GM12878 (cell line): ENCODE data around the gene RALGPS1. TPM values are rescaled to one million over a fixed set of nuclear protein-coding genes. Genes with fewer than 3 reads are reported as not detected.

ENCODE experiments used
- ATAC-seq: fragments of 200-7000 bp; cut with Tn5 transposase; 3 replicates; pipeline ENCODE4 v1.9.1; 2020; ENCODE audit warnings: mild to moderate bottlenecking, moderate library complexity
- BruUV-seq: library from RNA; stranded (reverse); fragments of 400-500 nt; replicated peaks from 2 replicates; lab custom pipeline; 2021; lab: Mats Ljungman, UMichigan
- CTCF ChIA-PET: fragments of 300-600 bp; sonication (Branson Sonifier 250); formaldehyde crosslinking; extraction: SDS; loops from one replicate; lab custom pipeline; 2021; ENCODE audit warnings: inconsistent platforms; lab: Yijun Ruan, JAX
- POLR2A ChIA-PET: fragments of 350-600 bp; formaldehyde crosslinking; extraction: SDS; loops from one replicate; lab custom pipeline; 2021; ENCODE audit warnings: inconsistent platforms; lab: Charles Lee
- RAD21 ChIA-PET: fragments of 300-600 bp; sonication (Branson Sonifier 250); formaldehyde crosslinking; loops from one replicate; lab custom pipeline; 2023; ENCODE audit warnings: antibody characterized with exemption; ENCODE audit not compliant: unreplicated experiment; lab: Charles Lee
- SMC1A ChIA-PET: fragments of 300-600 bp; sonication (Branson Sonifier 250); formaldehyde crosslinking; loops from one replicate; lab custom pipeline; 2023; ENCODE audit not compliant: unreplicated experiment, uncharacterized antibody; lab: Charles Lee
- DNase-seq: peaks from one replicate; pipeline ENCODE4 v3.0.0-alpha.2; 2011; ENCODE audit warnings: low read depth, low spot score
- FAIRE-seq: peaks from 3 replicates; lab custom pipeline; 2011; peaks lifted over from hg19 to GRCh38; lab: Jason Lieb, UNC
- H2AFZ ChIP-seq: 2 replicates; pipeline ENCODE4 v1.6.0; 2011; ENCODE audit warnings: low read depth, low read length, control low read depth; ENCODE audit not compliant: control insufficient read depth
- H3K27ac ChIP-seq: 2 replicates; pipeline ENCODE4 v1.5.1; 2011; ENCODE audit warnings: control low read depth; ENCODE audit not compliant: control insufficient read depth, insufficient read depth
- H3K27me3 ChIP-seq, 2 experiments: replicated peaks in 1 of 2; 2 replicates each; pipeline versions ENCODE4 v1.6.0 to v1.6.1; 2011; ENCODE audit warnings: low read length in 1 of 2; ENCODE audit not compliant: control insufficient read depth in 2 of 2, insufficient read depth in 2 of 2
- H3K36me3 ChIP-seq, 2 experiments: 2 replicates each; pipeline ENCODE4 v1.5.1; 2011; ENCODE audit warnings: low read length in 1 of 2; ENCODE audit not compliant: control insufficient read depth in 2 of 2, insufficient read depth in 2 of 2
- H3K4me1 ChIP-seq: 2 replicates; pipeline ENCODE4 v1.6.1; 2011; ENCODE audit warnings: mild to moderate bottlenecking, low read length, moderate library complexity, mixed read lengths; ENCODE audit not compliant: control insufficient read depth, insufficient read depth
- H3K4me2 ChIP-seq: 2 replicates; pipeline ENCODE4 v1.6.0; 2011; ENCODE audit warnings: control low read depth; ENCODE audit not compliant: control insufficient read depth, insufficient read depth
- H3K4me3 ChIP-seq: fragments of 200-600 bp; sonication (generic); 2 replicates; pipeline ENCODE4 v1.5.1; 2016
- H3K79me2 ChIP-seq: 2 replicates; pipeline ENCODE4 v1.6.0; 2011; ENCODE audit warnings: low read length; ENCODE audit not compliant: control insufficient read depth, insufficient read depth
- H3K9ac ChIP-seq: 2 replicates; pipeline ENCODE4 v1.8.0; 2011; ENCODE audit warnings: low read length, control low read depth, mixed read lengths; ENCODE audit not compliant: control insufficient read depth, insufficient read depth
- H3K9me3 ChIP-seq: replicated peaks from 3 replicates; pipeline ENCODE4 v1.5.1; 2011; ENCODE audit warnings: mild to moderate bottlenecking, low read length; ENCODE audit not compliant: control insufficient read depth, insufficient read depth
- H4K20me1 ChIP-seq: 2 replicates; pipeline ENCODE4 v1.6.0; 2011; ENCODE audit not compliant: control insufficient read depth, insufficient read depth
- CEBPB ChIP-seq, 2 experiments: fragments of 150-350 bp in 1 of 2; IDR thresholded peaks; 2 replicates each; pipeline ENCODE4 v1.6.1; 2012 to 2014; ENCODE audit warnings: low read depth in 2 of 2, low read length in 2 of 2, borderline replicate concordance in 1 of 2, inconsistent platforms in 1 of 2
- MTA3 ChIP-seq: IDR thresholded peaks from 2 replicates; pipeline ENCODE4 v1.6.1; 2012; ENCODE audit warnings: low read length, inconsistent platforms, borderline replicate concordance
- NR2C1 ChIP-seq: fragments of 450-650 bp; IDR thresholded peaks from 2 replicates; pipeline ENCODE4 v1.6.1; 2017; ENCODE audit warnings: antibody characterized with exemption, mild to moderate bottlenecking, moderate library complexity
- NR2C2 ChIP-seq: IDR thresholded peaks from 2 replicates; pipeline ENCODE4 v1.6.1; 2011; ENCODE audit warnings: borderline replicate concordance, low read depth; ENCODE audit not compliant: control insufficient read depth, insufficient read length
- POU2F2 ChIP-seq: IDR thresholded peaks from 3 replicates; pipeline ENCODE4 v1.6.1; 2011; ENCODE audit warnings: low read depth, mild to moderate bottlenecking, low read length, borderline replicate concordance
- RBBP5 ChIP-seq: fragments of 200-600 bp; sonication (generic); conservative IDR thresholded peaks from 2 replicates; pipeline ENCODE4 v1.6.1; 2016
- RUNX3 ChIP-seq: IDR thresholded peaks from 2 replicates; pipeline ENCODE4 v1.6.1; 2012; ENCODE audit warnings: low read length, inconsistent platforms
- WGBS: methylation state at CpG from one replicate; pipeline ENCODE4 v1.1.6; 2016; ENCODE audit warnings: low lambda C conversion rate; ENCODE audit not compliant: insufficient replicate concordance, insufficient coverage; ENCODE audit errors: missing lambda C conversion rate; 5-methylcytosine and 5-hydroxymethylcytosine counted together
- in situ Hi-C: fragments of 300-500 bp; cut with MboI; formaldehyde crosslinking; loops from 9 replicates; pipeline ENCODE4 v1.14.3; 2018; ENCODE audit warnings: mixed read lengths
- intact Hi-C: fragments of 100-400 bp; cut with micrococcal nuclease; formaldehyde crosslinking; loops from one replicate; pipeline ENCODE4 v1.14.2; 2022; ENCODE audit not compliant: unreplicated experiment
- polyA plus RNA-seq, 11 experiments: library from polyadenylated mRNA; depleted of rRNA in 4 of 11; unstranded in 6 of 11; stranded (reverse) in 5 of 11; fragments of >200 nt; fragmentation: Nextera tagmentation in 4 of 11; fragmentation: Illumina TruSeq in 1 of 11; extraction: Ambion mirVana in 4 of 11; extraction: Trizol in 1 of 11; gene quantifications; 1 replicate in 1 of 11; 2 replicates in 10 of 11; pipeline versions ENCODE4 v1.2.1 to v1.2.3, GENCODE V29; 2011 to 2016; ENCODE audit warnings: inconsistent platforms in 2 of 11, missing spikeins in 2 of 11, low read depth in 1 of 11
- total RNA-seq, 4 experiments: library from RNA; depleted of rRNA in 3 of 4; stranded (reverse); fragments of >200 nt in 3 of 4; fragmentation: Illumina TruSeq in 1 of 4; extraction: Trizol in 1 of 4; gene quantifications; 2 replicates each; pipeline versions ENCODE4 v1.2.1 to v1.2.3, GENCODE V29; 2013 to 2021
- TF ChIP-seq, protein P1 (sequence below): fragments of 450-650 bp; formaldehyde crosslinking; IDR thresholded peaks from 2 replicates; pipeline ENCODE4 v1.5.0; 2022; ENCODE audit warnings: mild to moderate bottlenecking, missing genetic modification characterization
- TF ChIP-seq, protein P2 (sequence below): fragments of 450-650 bp; IDR thresholded peaks from 2 replicates; pipeline ENCODE4 v1.6.1; 2017; ENCODE audit warnings: mild to moderate bottlenecking, low read depth, inconsistent platforms; ENCODE audit not compliant: poor library complexity, severe bottlenecking
- TF ChIP-seq, protein P3 (sequence below): IDR thresholded peaks from 2 replicates; pipeline ENCODE4 v1.6.1; 2012; ENCODE audit warnings: low read depth, low read length, improper control_type of control experiment
- TF ChIP-seq, protein P4 (sequence below): fragments of 450-650 bp; formaldehyde crosslinking; IDR thresholded peaks from 2 replicates; pipeline ENCODE4 v1.4.0; 2022; ENCODE audit warnings: mild to moderate bottlenecking, moderate library complexity

RALGPS1 gene
- total and polyA plus RNA-seq, 10 of the 15 experiments (the other 5 are each of a cell fraction or from before 2014, with no cell fraction given) = 0.13 to 5.6 (median 2.7) TPM

DNA sequence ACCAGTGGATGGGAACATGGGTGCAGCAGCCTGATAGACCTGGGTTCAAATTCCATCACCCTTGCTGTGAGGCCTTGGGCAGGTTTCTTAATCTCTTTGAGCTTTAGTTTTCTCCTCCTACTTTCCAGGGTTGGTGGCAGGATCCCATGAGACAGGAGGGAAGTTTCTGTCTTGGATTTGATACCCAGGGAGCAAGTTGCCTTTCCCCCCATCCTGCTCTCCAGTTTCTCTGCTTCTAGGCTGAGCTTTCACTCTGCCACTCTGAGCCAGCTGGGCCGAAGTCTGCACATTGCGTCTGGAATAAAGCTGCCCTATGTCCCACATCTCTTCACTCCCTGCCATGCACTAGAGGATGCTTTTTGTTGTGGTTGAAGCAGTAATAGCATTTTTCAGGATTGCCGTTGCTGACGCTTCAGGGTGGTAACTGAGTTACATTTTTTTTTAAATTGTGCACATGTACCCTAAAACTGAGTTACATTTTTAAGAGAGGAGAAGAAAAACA lies 248.3 kb downstream of the RALGPS1 start:
- ChIA-PET SMC1A (interaction anchor here (1.1 to 28.4 kb wide), 13 partner anchors 9 to 222 kb away, joined by 3 to 812 read pairs (median 68); no protein-coding TSS in a partner anchor), CTCF (interaction anchor here (0.9 to 2.6 kb wide), 11 partner anchors 8 to 218 kb away, joined by 3 to 11 read pairs (median 3); no protein-coding TSS in a partner anchor), POLR2A (interaction anchor here (0.5 to 12.4 kb wide), 7 partner anchors 9 to 179 kb away, joined by 3 to 270 read pairs (median 5); no protein-coding TSS in a partner anchor), RAD21 (interaction anchor here (1.2 to 16.8 kb wide), 15 partner anchors 8 to 196 kb away, joined by 3 to 515 read pairs (median 10); no protein-coding TSS in a partner anchor)
- in situ Hi-C loops (no loop called here), intact Hi-C loops (loop anchor here (5.0 kb wide), 1 partner anchor 34 kb away; no protein-coding TSS in a partner anchor)
- Histone ChIP-seq H3K4me3 (no peak overlapping the region), H3K4me2 (no peak overlapping the region), H3K4me1 (peaks cover 36% of the 10 kb centered on the region), H3K36me3 (no peaks in the 10 kb centered on the region), H4K20me1 (no peaks in the 10 kb centered on the region), H3K9me3 (no peaks in the 10 kb centered on the region), H3K27me3 (no peaks in the 10 kb centered on the region), H3K27ac (no peak overlapping the region; the same call in 1 of the 2 replicates), H2AFZ (no peak overlapping the region), H3K79me2 (no peaks in the 10 kb centered on the region), H3K9ac (no peak overlapping the region)
- ATAC-seq (no peak), DNase-seq (no peak), FAIRE-seq (no peak)
- WGBS = 60% methylated on average over 4 of the region's 4 CpGs
- no TSS peak for BruUV-seq
- TF ChIP-seq POU2F2 (no peak), RUNX3 (no peak), NR2C2 (no peak), CEBPB (IDR thresholded peaks at IDR 0.05; ENCODE audit: borderline replicate concordance in 1 of 2, low read depth in 2 of 2, low read length in 2 of 2) (no peak), NR2C1 (no peak), RBBP5 (no peak), MTA3 (no peak)
- TF ChIP-seq, protein P1, sequence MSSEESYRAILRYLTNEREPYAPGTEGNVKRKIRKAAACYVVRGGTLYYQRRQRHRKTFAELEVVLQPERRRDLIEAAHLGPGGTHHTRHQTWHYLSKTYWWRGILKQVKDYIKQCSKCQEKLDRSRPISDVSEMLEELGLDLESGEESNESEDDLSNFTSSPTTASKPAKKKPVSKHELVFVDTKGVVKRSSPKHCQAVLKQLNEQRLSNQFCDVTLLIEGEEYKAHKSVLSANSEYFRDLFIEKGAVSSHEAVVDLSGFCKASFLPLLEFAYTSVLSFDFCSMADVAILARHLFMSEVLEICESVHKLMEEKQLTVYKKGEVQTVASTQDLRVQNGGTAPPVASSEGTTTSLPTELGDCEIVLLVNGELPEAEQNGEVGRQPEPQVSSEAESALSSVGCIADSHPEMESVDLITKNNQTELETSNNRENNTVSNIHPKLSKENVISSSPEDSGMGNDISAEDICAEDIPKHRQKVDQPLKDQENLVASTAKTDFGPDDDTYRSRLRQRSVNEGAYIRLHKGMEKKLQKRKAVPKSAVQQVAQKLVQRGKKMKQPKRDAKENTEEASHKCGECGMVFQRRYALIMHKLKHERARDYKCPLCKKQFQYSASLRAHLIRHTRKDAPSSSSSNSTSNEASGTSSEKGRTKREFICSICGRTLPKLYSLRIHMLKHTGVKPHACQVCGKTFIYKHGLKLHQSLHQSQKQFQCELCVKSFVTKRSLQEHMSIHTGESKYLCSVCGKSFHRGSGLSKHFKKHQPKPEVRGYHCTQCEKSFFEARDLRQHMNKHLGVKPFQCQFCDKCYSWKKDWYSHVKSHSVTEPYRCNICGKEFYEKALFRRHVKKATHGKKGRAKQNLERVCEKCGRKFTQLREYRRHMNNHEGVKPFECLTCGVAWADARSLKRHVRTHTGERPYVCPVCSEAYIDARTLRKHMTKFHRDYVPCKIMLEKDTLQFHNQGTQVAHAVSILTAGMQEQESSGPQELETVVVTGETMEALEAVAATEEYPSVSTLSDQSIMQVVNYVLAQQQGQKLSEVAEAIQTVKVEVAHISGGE (CRISPR knock-in tag) = no peak
- TF ChIP-seq, protein P2, sequence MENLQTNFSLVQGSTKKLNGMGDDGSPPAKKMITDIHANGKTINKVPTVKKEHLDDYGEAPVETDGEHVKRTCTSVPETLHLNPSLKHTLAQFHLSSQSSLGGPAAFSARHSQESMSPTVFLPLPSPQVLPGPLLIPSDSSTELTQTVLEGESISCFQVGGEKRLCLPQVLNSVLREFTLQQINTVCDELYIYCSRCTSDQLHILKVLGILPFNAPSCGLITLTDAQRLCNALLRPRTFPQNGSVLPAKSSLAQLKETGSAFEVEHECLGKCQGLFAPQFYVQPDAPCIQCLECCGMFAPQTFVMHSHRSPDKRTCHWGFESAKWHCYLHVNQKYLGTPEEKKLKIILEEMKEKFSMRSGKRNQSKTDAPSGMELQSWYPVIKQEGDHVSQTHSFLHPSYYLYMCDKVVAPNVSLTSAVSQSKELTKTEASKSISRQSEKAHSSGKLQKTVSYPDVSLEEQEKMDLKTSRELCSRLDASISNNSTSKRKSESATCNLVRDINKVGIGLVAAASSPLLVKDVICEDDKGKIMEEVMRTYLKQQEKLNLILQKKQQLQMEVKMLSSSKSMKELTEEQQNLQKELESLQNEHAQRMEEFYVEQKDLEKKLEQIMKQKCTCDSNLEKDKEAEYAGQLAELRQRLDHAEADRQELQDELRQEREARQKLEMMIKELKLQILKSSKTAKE = no peak
- TF ChIP-seq, protein P3, sequence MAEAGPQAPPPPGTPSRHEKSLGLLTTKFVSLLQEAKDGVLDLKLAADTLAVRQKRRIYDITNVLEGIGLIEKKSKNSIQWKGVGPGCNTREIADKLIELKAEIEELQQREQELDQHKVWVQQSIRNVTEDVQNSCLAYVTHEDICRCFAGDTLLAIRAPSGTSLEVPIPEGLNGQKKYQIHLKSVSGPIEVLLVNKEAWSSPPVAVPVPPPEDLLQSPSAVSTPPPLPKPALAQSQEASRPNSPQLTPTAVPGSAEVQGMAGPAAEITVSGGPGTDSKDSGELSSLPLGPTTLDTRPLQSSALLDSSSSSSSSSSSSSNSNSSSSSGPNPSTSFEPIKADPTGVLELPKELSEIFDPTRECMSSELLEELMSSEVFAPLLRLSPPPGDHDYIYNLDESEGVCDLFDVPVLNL = no peak
- TF ChIP-seq, protein P4, sequence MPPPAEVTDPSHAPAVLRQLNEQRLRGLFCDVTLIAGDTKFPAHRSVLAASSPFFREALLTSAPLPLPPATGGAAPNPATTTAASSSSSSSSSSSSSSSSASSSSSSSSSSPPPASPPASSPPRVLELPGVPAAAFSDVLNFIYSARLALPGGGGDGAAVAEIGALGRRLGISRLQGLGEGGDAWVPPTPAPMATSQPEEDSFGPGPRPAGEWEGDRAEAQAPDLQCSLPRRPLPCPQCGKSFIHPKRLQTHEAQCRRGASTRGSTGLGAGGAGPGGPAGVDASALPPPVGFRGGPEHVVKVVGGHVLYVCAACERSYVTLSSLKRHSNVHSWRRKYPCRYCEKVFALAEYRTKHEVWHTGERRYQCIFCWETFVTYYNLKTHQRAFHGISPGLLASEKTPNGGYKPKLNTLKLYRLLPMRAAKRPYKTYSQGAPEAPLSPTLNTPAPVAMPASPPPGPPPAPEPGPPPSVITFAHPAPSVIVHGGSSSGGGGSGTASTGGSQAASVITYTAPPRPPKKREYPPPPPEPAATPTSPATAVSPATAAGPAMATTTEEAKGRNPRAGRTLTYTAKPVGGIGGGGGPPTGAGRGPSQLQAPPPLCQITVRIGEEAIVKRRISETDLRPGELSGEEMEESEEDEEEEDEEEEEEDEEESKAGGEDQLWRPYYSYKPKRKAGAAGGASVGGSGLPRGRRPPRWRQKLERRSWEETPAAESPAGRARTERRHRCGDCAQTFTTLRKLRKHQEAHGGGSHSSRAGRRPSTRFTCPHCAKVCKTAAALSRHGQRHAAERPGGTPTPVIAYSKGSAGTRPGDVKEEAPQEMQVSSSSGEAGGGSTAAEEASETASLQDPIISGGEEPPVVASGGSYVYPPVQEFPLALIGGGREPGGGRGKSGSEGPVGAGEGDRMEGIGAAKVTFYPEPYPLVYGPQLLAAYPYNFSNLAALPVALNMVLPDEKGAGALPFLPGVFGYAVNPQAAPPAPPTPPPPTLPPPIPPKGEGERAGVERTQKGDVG (CRISPR knock-in tag) = no peak
